Measurements from ENCODE around the gene ESR2.

Gene ESR2

DNA sequence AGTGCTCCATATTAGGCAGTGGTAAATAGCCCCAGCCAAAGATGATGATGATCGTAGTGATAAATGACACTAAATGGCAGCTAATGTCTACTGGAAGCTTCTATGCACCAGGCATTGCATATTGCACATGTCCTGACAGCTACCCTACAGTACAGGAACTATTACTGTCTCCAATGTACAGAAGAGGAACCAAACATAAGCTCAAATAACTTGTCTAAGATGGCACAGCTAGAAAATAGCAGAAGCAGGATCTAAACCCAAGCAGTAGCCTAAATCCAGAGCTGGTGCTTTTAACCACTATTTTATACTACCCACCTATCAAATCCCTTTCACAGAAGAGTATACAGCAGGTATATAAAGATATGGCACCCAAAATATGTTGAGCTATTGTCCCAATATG, 28.9 kb downstream of the ESR2 start:
- DNase-seq = no peak

DNA sequence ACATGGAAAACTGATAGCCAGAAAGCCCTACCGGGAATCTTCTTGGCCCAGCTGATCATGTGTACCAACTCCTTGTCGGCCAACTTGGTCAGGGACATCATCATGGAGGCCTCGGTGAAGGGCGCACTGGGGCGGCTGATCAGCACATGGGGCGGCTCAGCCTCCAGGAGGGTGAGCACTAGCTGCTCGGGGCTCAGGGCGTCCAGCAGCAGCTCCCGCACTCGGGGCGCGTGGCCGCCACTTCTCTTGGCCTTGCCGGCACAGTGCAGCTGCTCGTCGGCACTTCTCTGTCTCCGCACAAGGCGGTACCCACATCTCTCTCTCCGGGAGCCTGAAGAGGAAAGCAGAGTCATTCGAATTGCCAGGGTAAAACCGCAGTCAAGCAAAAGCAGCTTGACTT, 33.8 kb downstream of the ESR2 start:
- DNase-seq = no peak

DNA sequence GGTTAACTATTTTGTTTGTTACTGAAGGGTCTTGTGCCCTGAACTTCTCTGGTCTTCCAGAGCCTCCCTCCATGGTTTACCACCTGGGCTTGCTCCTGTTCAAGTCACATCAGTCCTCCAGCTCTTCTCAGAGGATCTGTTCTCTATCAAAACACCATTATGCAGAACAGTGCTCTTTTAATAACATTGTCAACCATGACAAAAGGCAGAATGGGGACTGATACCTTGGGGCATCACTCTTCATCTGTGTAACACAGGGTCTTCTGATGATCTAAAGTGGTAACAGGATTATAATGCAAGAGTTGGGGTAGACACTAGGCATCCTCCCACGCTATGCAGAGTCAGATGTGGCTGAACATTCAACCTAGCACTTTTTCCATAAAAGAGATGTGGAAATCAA, 38.4 kb downstream of the ESR2 start:
- no peak for DNase-seq

DNA sequence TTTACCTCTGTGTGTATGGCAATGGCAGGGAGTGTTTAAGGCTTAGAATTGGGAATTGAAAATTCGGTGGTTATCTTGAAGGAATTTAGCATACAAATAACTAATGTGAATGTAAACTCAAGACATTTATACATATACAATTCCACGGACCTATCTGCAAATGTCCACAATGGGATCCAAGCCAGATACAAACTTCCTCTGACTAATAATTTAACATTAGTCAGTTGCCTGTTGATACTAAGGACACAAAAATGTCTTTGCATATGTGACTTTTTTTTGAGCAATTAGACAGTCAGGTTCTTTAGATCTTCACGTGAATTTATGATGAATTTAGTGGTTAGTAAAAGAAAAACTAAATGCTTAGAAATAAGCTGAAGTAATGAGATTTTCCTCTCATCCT, 40.5 kb downstream of the ESR2 start:
- DNase-seq = no peak

DNA sequence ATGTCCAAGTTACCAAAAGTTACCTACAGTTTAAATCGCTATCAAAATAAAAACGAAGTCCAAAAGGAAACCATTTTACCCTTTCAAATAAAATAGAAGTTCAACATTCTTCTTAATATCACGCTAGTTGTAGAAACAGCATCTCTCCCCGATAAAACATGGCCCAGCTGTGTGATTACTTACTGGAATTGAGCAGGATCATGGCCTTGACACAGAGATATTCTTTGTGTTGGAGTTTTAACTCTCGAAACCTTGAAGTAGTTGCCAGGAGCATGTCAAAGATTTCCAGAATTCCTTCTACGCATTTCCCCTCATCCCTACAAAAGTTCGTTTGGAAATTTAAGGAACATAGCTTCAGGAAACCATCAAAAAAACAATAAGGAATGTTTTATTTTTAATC, 44.8 kb downstream of the ESR2 start:
- DNase-seq = no peak

DNA sequence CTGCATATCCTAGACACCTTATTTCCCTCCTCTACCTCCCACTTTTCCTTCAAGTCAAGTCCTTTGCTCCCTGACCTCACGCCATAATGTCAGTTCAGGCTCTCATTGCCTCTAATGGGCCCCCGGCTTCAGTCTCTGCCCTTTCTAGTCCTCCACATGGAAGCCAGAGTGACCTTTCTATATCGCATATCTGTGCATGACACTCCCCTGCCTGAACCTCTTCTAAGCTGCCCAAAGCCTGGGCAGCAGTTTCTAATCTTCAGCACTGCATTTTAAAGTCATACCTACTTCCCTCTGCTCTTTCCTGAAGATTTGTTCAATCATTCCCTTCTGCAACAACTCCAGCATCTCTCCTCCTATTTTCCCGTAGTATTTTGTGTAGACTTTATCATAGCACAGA, 45.5 kb downstream of the ESR2 start:
- DNase-seq = no peak

DNA sequence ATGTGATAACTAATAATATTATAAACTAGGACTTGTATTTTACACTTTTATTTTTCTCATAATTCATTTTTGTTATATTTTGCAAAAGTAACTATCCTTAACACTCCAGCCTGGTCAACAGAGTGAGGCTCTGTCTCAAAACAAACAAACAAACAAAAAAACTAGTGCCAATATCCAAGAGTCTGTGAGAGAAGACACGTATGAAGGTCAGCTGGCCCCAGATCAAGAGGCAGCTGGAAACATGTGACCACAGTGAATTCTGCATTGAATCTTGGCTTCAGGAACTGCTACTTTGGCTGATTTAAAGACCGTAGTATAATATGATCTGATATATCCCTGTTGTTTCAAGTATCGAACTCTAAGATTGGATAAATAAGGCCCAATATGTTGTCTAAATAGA, 47.0 kb downstream of the ESR2 start:
- DNase-seq = no peak

DNA sequence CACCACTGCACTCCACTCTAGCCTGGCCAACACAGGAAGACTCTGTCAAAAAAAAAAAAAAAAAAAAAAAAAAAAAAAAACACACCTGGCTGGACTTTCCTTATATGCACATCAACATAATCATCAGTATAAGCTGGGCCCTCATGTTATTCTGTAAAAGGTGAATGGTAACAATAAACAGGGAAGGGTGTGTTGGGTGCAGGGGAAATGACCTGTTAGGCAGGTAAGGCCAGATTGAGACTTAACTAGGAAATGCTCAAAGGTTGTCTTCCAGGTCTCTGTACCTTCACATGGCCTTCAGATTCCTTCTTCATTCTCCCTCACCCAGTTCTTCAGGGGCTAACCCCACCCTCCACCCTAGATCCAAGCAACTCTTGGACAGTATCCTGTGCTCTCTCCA, 47.5 kb downstream of the ESR2 start:
- no peak for DNase-seq

DNA sequence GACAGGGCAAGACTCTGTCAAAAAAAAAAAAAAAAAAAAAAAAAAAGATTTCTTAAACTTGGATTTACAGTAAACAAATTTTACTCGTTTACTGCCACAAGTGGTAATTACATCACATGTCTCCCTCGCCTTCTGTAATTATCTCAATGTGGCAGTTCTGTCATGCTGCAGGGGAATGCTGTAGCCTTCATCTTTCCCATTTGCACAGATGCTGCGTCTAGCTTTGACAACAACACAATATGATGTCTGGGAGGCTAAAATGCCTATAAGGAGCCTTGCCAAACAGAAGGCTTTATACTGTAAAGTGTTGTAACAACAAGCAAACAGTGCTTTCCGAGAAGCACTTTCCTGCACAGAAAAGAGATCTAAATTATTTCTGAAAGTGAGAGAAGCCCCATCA, 48.7 kb downstream of the ESR2 start:
- DNase-seq = no peak

DNA sequence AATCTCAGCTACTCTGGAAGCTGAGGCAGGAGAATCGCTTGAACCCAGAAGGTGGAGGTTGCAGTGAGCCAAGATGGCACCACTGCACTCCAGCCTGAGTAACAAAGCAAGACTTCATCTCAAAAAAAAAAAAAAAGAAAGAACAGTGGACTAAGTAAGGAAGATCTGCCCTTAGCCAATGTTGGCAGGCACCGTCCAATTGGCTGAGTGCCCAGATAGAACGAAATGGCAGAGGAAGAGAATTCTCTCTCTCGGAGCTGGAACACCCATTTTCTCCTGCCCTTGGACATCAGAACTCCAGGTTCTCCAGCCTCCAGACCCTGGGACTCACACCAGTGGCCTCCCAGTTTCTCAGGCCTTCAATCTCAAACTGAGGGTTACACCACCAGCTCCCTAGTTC, 49.9 kb downstream of the ESR2 start:
- DNase-seq = no peak

DNA sequence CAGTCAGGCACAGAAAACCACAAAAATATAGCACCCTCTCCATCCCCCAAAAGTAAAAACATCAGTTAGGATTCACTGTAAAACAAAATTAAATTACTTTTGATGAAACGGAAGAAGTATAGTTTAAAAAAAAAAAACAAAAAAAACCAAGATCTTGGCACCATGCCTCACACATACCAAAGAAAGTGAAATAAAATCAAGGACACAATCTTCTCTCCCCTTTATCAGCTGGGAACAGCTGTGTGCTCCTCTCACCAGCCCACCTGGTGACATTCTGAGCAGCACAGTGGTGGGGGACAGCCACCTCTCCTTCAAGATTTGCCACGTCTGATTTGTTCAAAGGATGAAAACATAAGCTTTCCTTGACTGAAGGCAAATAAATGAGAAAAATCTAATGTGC, 55.5 kb downstream of the ESR2 start:
- no peak for DNase-seq

DNA sequence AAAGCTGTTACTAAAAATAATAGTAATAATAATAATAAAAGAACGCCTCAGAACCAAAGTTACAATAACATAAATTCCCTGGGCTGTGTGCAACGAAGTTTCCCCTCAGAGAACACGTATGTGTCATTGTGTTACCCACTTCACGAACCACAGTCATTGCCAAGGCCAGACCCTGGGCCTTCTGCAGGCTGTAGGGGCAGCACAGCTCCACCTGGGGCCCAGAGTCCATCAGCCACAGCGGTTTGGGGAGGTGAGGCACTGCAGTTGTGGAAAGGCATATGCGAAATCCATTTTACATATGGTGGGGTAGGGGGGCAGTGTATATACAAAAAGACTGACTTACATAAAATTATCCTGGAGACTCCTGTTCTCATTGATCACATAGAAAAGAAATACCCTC, 56.1 kb downstream of the ESR2 start:
- no peak for DNase-seq

DNA sequence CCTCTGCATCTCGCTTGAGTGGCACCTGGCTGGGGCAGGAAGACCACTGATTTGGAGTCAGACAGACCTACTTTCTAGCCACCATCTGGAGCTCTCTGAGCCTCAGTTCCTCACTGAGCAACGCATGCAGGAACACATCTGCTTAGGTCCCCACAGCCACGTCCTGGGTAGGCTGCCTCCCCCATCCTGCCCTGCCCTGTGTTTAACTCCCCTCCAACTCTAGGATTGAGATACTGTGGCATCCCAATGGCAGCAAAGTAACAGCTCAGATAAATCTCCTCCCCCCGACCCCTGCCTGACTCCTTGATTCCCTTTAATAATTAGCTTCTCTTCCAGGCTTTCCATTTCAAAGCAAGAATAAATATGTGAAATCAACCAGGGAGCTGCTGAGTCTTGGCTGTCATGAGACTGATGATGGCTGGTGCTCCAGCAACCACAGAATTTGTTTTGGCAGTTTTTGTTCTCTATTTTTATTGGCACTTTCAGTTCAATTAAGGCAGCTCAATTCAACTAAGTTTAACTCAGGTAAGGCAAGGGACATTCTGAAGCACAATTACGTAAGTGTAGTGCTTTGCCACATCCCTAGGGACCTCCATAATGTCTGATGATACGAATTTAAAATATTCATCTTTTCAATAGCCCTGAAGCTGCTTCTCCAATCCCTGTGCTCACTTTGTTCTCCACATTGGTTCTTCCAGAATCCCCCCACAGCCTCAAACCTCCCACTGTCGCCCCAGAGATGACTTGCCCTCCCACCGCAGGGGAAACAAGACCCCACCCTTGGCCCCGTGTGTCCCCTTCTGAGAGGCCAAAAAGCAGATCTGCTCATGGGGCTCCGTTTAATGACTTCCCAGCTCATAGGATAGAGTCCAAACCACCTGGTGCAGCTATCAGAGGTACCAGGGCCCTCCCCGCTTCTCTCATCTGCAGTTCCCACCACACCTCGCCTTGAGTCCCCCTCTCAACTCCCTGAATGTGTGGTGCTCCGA, 58.2 kb downstream of the ESR2 start:
- peak; percentile 29 for DNase-seq

DNA sequence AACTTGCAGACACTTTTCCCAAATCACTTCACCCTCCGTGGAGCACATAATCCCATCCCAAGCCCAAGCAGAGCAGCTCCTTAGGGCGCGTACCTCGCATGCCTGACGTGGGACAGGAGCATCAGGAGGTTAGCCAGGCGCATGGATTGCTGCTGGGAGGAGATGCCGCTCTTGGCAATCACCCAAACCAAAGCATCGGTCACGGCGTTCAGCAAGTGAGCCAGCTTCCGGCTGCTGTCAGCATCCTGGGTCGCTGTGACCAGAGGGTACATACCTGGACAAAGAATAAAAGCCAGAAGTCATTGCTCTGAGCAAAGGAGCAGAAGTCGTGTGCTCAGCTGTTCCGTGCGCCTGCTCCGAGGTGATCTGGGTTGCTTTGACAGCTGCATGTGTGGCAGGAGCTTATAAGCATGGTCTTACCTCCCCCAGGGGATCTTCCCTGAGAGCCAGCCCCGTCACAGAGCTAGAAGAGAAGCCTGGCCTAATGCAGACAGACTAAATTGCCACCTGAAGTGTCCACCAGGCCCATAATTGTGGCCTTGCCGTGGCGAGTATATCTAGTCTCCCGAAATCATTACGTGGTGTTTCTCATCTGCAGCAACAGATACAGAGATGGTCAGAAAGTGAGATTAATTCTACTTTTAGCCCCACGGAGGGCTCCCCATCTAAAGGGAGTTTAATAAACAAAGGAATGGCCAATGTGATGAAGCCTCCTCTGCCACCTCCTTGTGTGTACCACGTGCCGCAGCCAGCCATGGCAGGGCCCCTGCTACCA, 59.1 kb downstream of the ESR2 start:
- peak; percentile 69 for DNase-seq

DNA sequence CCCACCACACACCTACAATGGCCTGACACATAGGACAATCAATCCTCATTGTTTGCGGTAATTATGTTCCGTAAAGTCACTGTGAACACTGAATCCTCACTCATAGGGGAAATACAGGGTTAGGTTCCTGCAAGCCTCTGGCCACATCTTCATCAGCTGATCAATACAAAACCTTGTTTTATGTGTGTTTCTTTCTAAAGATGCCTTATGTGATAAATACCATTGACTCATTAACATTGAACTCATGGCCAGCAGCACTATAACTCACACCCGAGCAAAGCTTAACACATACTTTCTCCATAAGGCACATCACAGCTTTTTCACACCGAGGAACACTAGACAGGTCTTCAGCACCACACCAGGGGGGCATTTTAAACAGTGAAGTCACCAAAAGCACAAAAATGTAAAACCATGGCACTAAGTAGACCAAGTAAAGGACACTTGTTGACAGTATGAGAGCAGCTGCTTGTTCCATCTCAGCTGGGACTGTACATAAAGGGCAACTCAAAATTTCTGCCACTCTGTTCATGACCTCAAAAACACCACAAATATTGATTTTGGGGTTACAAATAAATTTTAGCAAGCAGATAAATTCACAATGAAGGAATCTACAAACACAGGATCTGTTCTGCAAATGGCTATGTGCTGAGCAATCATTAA, 60.5 kb downstream of the ESR2 start:
- DNase-seq = no peak

DNA sequence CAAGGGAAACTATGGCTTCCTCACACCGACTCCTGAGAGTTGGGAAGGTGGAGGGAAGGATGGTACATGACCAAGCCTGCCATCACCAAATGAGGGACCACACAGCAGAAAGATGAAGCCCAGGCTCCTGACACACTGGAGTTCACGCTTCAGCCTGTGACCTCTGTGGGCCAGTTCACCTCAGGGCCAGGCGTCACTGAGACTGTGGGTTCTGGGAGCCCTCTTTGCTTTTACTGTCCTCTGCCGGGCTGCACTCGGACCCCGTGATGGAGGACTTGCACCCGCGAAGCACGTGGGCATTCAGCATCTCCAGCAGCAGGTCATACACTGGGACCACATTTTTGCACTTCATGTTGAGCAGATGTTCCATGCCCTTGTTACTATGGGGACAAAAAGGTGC, 61.2 kb downstream of the ESR2 start:
- DNase-seq = no peak

DNA sequence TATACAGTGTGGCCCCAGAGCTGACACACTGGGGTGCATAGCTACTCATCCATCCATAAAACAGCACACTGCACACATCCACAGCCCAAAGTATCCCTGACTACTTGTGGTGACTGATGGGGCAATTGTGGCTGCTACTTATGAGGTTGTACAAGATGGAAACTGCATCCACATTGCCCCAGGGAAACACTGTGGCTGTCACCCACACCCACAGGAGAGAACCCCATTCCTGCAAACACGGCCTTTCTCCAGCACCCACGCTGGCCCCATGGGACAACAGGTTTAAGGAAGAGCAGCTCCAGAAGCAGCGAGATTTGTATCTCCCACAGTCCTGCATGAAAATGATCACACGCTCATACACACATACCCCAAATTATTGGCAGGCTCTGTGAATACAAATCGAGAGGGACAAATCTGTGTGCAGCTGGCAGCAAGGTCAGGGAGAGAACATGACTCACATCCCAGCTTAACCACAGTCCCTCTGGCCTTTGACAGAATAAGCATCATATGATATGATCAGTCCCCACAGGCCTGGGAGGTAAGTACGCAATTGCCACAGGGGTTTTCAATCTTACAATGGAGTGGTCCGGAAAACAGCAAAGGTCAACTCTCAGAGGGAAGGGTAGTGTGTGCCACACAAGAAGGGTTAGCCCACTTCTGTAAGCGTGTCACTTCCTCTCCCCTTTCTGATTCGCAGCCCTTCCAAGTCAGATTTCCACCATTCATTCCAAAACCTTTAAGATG, 61.9 kb downstream of the ESR2 start:
- no peak for DNase-seq

DNA sequence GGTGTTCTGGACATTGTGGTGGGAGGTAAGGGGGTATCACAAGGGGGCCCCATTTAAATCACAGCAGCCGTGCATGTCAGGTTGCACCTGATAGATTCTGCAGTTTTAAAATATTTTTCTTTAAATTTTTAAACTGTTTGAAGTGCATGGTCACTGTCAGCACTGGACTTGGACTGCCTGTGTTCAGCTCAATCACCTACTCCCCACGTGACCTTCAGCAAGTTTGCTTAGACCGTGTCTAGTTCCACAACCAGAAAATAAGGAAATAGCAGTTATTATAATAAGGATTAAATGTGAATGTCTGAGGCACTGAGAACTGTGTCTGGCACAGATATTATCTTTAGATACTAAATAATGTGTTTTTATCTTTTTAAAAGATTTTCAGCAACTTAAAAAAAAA, 64.7 kb downstream of the ESR2 start:
- no peak for DNase-seq

DNA sequence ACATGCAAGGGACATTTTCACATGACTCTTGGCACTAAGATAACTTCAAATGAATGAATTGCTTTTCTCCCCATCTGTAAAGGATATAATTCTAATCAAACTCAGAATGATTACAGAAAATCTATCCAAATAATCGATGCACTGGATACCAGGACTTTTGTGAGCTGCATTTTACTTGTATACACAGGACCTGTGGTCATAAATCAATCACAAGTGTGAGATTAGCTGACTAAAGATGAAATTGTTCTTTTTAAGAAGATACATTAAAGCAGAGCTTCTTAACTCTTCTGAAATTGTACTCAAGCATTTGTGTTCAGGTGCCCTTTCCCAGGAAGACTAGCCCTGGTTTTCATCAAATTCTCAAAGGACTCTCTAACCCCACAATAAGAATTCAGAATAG, 66.3 kb downstream of the ESR2 start:
- no peak for DNase-seq

DNA sequence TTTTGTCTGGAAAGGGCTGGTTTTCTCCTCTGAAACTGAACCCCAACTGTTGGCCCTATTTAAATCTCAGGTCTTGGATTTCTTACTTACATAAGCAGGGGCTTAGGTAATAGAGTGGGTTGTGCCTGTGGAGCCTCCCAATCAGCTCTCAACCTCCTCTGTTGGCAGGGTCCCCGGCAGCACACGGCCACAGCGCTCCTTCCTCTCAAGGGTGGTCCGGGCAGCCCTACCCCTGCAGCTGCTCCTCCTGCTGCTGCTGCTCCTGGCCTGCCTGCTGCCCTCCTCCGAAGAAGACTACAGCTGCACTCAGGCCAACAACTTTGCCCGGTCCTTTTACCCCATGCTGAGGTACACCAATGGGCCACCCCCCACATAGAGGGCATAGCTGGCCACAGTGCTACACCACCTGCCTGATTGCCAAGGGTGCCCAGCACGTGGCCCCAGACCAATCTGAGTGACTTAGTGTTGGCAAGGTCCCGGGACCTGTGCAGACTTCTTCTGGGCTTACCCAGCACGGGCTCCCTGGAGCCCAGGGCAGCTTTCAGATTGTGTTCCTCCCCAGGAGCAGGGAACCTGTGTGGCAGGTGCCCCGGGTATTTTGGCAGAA, 68.9 kb downstream of the ESR2 start:
- DNase-seq = no peak

DNA sequence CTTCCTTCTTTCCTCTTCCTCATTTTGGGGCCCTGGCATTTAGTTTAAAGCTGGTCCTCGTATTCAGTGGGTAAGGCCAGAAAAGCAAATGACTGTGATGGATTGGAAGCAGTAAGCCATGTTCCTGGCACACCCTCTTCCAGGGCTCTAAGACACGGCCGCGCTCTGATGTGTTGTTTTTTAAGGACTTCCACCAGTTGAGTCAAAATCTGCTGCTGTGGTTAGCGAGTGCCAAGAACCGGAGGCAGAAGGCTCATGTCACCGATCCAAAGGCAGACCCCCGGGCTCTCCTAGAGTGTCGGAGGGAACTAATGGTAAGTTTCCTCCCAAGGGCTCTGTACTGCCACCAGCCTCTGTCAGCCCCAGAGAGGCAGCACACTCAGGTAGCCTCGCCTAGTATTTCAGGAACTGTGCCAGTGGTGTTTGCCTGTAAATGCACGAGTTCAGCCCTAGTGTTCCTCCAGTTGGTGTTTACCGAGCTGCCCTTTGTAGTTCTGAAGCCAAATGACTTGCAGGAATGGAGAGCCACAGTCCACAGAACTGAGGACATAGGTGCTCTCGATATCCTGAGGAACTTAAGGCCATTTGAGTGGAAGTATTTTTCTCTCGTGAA, 72.7 kb downstream of the ESR2 start:
- DNase-seq = no peak

DNA sequence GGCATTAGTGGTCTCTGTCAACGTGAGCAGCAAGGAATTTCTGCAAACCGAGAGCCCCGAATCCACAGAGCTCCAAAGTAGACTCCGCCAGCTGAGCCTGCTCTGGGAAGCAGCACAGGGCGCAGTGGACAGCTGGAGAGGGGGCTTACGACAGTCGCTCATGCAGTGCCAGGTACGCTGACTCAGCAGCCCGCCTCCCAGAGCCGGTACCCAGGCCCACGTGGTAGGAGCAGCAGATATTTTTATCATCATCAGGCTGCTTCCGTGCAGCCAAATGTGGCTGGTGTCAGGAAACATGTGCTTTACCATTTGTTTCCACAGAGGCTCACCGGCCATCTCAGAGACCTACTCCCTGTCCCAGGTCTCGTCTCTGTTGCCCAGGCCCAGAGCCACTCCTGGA, 73.7 kb downstream of the ESR2 start:
- DNase-seq = no peak
